Measurements from ENCODE around the gene TRIM69.
"Not testable (repeated sequence)": the region's sequence is repeated elsewhere in the genome, so short reads cannot be mapped to it uniquely, and the experiment has no call there.

TRIM69 gene

GRCh38 chr15:44736181-44736765 lies at the start of gene TRIM69:
TRIM69 (plus strand) TSS chr15:44736528; CDS start chr15:44736705, 177 bp downstream.
- DNase-seq (ENCODE audit: low spot score): no peak

GRCh38 chr15:44689318-44689717 lies 47.0 kb upstream of the TRIM69 start:
- DNase-seq (ENCODE audit: low spot score): not testable (repeated sequence)

- DNase-seq (ENCODE audit: low spot score): peak; percentile 38
Observed at GRCh38 chr15:44690245-44690644, 46.1 kb upstream of the TRIM69 start.

- DNase-seq (ENCODE audit: low spot score): no peak
Observed at GRCh38 chr15:44692659-44693058, 43.7 kb upstream of the TRIM69 start.

- no peak for DNase-seq (ENCODE audit: low spot score)
Observed at GRCh38 chr15:44694416-44694815, 41.9 kb upstream of the TRIM69 start.

GRCh38 chr15:44695294-44695693 lies 41.0 kb upstream of the TRIM69 start:
- DNase-seq (ENCODE audit: low spot score): no peak

GRCh38 chr15:44697014-44697413 lies 39.3 kb upstream of the TRIM69 start:
- no peak for DNase-seq (ENCODE audit: low spot score)

GRCh38 chr15:44698641-44699040 lies 37.7 kb upstream of the TRIM69 start:
- no peak for DNase-seq (ENCODE audit: low spot score)

- not testable (repeated sequence) for DNase-seq (ENCODE audit: low spot score)
Observed at GRCh38 chr15:44700676-44701075, 35.7 kb upstream of the TRIM69 start.

GRCh38 chr15:44705986-44706385 lies 30.3 kb upstream of the TRIM69 start:
- no peak for DNase-seq (ENCODE audit: low spot score)

GRCh38 chr15:44706401-44706800 lies 29.9 kb upstream of the TRIM69 start:
- DNase-seq (ENCODE audit: low spot score): no peak

GRCh38 chr15:44706946-44707636 lies 29.2 kb upstream of the TRIM69 start:
- DNase-seq (ENCODE audit: low spot score): no peak

- peak; percentile 51 for DNase-seq (ENCODE audit: low spot score)
Observed at GRCh38 chr15:44710236-44711095, 25.9 kb upstream of the TRIM69 start.

- peak; percentile 96 for DNase-seq (ENCODE audit: low spot score)
Observed at GRCh38 chr15:44711096-44711742, 25.1 kb upstream of the TRIM69 start, which contains the start of the genes B2M and PATL2. B2M (plus strand) TSS chr15:44711517; CDS start chr15:44711547, 30 bp downstream. PATL2 (minus strand) TSS chr15:44711323; CDS start chr15:44676490, 34,833 bp downstream.

GRCh38 chr15:44711743-44712345 lies 24.5 kb upstream of the TRIM69 start:
- DNase-seq (ENCODE audit: low spot score): peak; percentile 53

GRCh38 chr15:44712346-44713005 lies 23.9 kb upstream of the TRIM69 start:
- peak; percentile 78 for DNase-seq (ENCODE audit: low spot score)

- no peak for DNase-seq (ENCODE audit: low spot score)
Observed at GRCh38 chr15:44713006-44713966, 23.0 kb upstream of the TRIM69 start.

- DNase-seq (ENCODE audit: low spot score): no peak
Observed at GRCh38 chr15:44715142-44715796, 21.1 kb upstream of the TRIM69 start.

GRCh38 chr15:44715797-44716334 lies 20.5 kb upstream of the TRIM69 start:
- DNase-seq (ENCODE audit: low spot score): no peak

Measured in CD4-positive, alpha-beta T cell treated with Interleukin-6 at 100 ng/mL for 8 hours (primary cell).